ENCODE data around the gene COL6A2. TPM values are rescaled to one million over a fixed set of nuclear protein-coding genes. Genes with fewer than 3 reads are reported as not detected.
"Not testable (repeated sequence)": the region's sequence is repeated elsewhere in the genome, so short reads cannot be mapped to it uniquely, and the experiment has no call there.

Gene COL6A2
- total RNA-seq, 1 donor from 2014 or later, result 18.5 TPM

DNA sequence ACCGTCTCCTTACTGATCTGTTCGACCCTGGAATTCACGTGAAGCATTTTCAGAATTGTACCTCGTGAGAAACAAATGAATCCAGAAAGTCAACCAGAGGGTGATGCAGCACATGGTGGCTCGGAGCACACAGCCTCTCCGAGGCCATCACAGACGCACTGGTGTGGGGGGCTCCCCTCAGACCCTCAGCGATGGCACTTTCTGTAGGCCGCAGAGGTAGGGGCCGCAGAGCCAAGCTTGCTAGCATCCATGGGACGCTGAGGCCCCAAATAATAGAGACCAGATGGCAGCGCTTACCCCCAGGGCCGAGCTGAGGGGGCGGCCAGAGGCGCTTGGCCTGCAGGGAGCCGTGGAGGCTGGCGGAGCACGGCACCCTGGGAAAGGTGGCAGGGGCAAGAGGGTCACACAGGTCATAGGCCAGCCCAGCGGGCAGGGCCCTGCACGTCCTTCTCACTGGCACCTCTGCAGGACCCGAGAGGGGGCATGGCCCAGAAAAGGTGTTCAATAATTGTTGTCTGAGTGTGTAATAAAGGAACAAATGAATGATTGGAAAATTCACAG, 28.1 kb upstream of the COL6A2 start:
- H3K36me3 Mint-ChIP-seq (ENCODE audit: low read depth), result no peaks in the 10 kb centered on the region
- no peak for DNase-seq (ENCODE audit: low read depth, low spot score)
- no peak overlapping the region for H3K4me3 Mint-ChIP-seq
- H3K9me3 Mint-ChIP-seq, result no peaks in the 10 kb centered on the region
- peaks cover 18% of the 10 kb centered on the region for H3K4me1 Mint-ChIP-seq
- TF ChIP-seq CTCF (conservative IDR thresholded peaks at IDR 0.05), result no peak
- H3K27ac Mint-ChIP-seq (ENCODE audit: unreplicated experiment), result no peak overlapping the region
- H3K27me3 Mint-ChIP-seq (ENCODE audit: low read depth), result no peaks in the 10 kb centered on the region

DNA sequence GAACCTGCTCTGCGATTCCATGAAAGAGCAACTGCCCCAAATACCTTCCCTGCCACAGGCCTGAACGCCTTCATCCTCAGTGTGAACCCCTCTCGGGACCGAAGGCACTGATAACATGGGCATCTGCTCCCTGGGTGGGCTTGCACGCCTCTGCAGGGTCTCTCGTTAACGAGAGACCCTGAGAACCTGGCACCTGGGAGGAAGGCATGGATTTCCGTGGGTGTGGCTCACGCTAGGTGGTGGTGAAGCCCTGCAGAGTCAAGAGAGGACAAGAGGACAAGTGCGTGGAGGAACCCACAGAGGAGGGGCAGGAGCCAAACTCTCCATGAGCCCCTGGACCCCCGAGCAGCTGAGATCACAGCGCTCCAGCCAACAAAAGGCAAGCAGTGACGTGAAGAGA, 26.8 kb upstream of the COL6A2 start:
- no peaks in the 10 kb centered on the region for H3K36me3 Mint-ChIP-seq (ENCODE audit: low read depth)
- TF ChIP-seq CTCF (conservative IDR thresholded peaks at IDR 0.05), result no peak
- peaks cover 2% of the 10 kb centered on the region for H3K27me3 Mint-ChIP-seq (ENCODE audit: low read depth)
- peaks cover 11% of the 10 kb centered on the region for H3K4me1 Mint-ChIP-seq
- no peak overlapping the region for H3K27ac Mint-ChIP-seq (ENCODE audit: unreplicated experiment)
- H3K9me3 Mint-ChIP-seq, result no peaks in the 10 kb centered on the region
- no peak for DNase-seq (ENCODE audit: low read depth, low spot score)
- no peak overlapping the region for H3K4me3 Mint-ChIP-seq

DNA sequence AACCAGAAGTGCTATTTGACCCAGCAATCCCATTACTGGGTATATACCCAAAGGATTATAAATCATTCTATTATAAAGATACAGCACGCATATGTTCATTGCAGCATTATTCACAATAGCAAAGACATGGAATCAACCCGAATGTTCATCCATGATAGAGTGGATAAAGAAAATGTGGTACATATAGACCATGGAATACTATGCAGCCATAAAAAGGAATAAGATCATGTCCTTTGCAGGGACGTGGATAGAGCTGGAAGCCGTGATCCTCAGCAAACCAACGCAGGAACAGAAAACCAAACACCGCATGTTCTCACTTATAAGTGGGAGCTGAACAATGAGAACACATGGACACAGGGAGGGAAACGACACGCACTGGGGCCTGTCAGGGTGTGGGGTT, 21.2 kb upstream of the COL6A2 start:
- H3K4me3 Mint-ChIP-seq, H3K9me3 Mint-ChIP-seq: not testable (repeated sequence)

GRCh38 chr21:46077674-46078101, 20.2 kb upstream of the COL6A2 start:
- H3K27me3 Mint-ChIP-seq (ENCODE audit: low read depth), result peaks cover 8% of the 10 kb centered on the region
- no peak overlapping the region for H3K4me3 Mint-ChIP-seq
- no peak for TF ChIP-seq CTCF (conservative IDR thresholded peaks at IDR 0.05)
- no peak overlapping the region for H3K27ac Mint-ChIP-seq (ENCODE audit: unreplicated experiment)
- no peaks in the 10 kb centered on the region for H3K4me1 Mint-ChIP-seq
- DNase-seq (ENCODE audit: low read depth, low spot score), result no peak
- no peaks in the 10 kb centered on the region for H3K9me3 Mint-ChIP-seq
- H3K36me3 Mint-ChIP-seq (ENCODE audit: low read depth), result no peaks in the 10 kb centered on the region

More for the DNA sequence above, 21.2 kb upstream of the COL6A2 start:
- H3K27ac Mint-ChIP-seq (ENCODE audit: unreplicated experiment), result peak overlapping the region; percentile 78
- DNase-seq (ENCODE audit: low read depth, low spot score); H3K36me3 Mint-ChIP-seq (ENCODE audit: low read depth); H3K27me3 Mint-ChIP-seq (ENCODE audit: low read depth); H3K4me1 Mint-ChIP-seq: not testable (repeated sequence)

DNA sequence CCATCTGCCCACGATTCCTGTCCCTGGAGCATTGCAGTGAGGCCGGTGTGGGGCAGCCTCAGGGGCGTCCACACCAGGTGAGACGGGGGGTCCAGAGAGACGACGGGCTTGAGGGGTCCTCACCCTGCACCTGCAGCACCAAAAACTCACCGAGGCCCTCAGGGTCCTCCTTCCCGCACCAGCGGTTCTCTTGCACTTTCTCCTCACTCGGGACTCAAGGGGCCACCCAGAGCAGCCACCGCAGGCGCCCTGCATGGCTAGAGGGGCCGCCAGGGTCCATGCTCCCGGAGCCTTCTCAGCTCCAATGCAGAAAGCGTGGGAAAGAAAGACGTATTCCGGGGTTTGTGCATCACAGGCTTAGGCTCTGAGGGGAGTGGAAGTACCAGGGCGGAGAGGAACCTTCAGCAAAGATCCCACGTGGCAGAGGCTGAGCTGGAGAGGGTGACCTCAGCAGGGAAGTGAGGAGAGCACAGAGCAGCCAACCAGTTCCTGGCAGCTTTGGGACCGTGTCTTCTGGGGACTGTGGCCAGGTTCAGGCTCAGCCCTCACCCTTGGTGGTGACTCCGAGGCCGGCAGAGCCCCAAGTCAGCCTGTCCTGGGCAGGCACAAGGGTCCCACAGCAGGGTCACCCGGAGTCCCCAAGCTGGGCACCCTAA, 19.5 kb upstream of the COL6A2 start:
- TF ChIP-seq CTCF (conservative IDR thresholded peaks at IDR 0.05), result no peak
- Mint-ChIP-seq H3K4me3 (no peak overlapping the region), H3K9me3 (no peaks in the 10 kb centered on the region), H3K36me3 (ENCODE audit: low read depth) (no peaks in the 10 kb centered on the region), H3K27me3 (ENCODE audit: low read depth) (peaks cover 8% of the 10 kb centered on the region), H3K4me1 (no peaks in the 10 kb centered on the region), H3K27ac (ENCODE audit: unreplicated experiment) (no peak overlapping the region)
- no peak for DNase-seq (ENCODE audit: low read depth, low spot score)

DNA sequence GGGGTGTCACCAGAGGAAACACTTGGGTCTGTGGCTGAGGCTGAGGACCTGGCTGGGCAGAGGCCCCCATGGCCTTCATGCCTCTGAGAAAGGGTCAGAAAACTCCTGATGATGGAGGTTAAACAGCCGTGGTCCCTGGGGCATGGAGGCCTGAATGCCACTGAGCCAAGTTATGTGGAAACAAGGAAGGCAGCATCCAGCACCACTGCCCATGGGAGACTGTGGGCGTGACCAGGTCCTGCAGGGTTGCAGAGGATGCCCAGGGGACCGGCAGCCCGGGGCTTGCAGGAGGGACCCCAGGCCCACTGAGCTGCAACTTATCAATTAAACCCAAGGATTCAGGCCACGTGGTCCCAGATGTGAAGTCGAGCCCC, 18.9 kb upstream of the COL6A2 start:
- no peaks in the 10 kb centered on the region for H3K36me3 Mint-ChIP-seq (ENCODE audit: low read depth)
- no peak overlapping the region for H3K27ac Mint-ChIP-seq (ENCODE audit: unreplicated experiment)
- H3K4me3 Mint-ChIP-seq, result no peak overlapping the region
- H3K9me3 Mint-ChIP-seq, result no peaks in the 10 kb centered on the region
- no peak for TF ChIP-seq CTCF (conservative IDR thresholded peaks at IDR 0.05)
- peaks cover 8% of the 10 kb centered on the region for H3K27me3 Mint-ChIP-seq (ENCODE audit: low read depth)
- DNase-seq (ENCODE audit: low read depth, low spot score), result no peak
- H3K4me1 Mint-ChIP-seq, result no peaks in the 10 kb centered on the region

Measured in neural crest cell (in vitro differentiated cells).